Measurements from ENCODE around the gene NTNG1. TPM values are rescaled to one million over a fixed set of nuclear protein-coding genes. Genes with fewer than 3 reads are reported as not detected.

NTNG1 gene
- total RNA-seq, 1 donor from 2014 or later, result 9.6 TPM

- intact Hi-C loops (cut with DNase I), result no loop called here
- DNase-seq (no peak), ATAC-seq (no peak)
- H3K4me3 ChIP-seq, result no peak overlapping the region
- H3K27me3 ChIP-seq (ENCODE audit: low read depth), result no peaks in the 10 kb centered on the region
- no peaks in the 10 kb centered on the region for H3K4me1 ChIP-seq
- no peak for TF ChIP-seq CTCF (IDR thresholded peaks at IDR 0.05)
- no peaks in the 10 kb centered on the region for H3K36me3 ChIP-seq
- H3K27ac ChIP-seq, result no peak overlapping the region
- no peaks in the 10 kb centered on the region for H3K9me3 ChIP-seq
These were observed 31.8 kb downstream of the NTNG1 start for GRCh38 chr1:107172450-107173170.

GRCh38 chr1:107175102-107175909 is 34.5 kb downstream of the NTNG1 start:
- Histone ChIP-seq H3K27ac (no peak overlapping the region), H3K4me3 (no peak overlapping the region), H3K4me1 (no peaks in the 10 kb centered on the region), H3K27me3 (ENCODE audit: low read depth) (peaks cover 8% of the 10 kb centered on the region), H3K9me3 (no peaks in the 10 kb centered on the region), H3K36me3 (no peaks in the 10 kb centered on the region)
- no peak for ATAC-seq
- TF ChIP-seq CTCF (IDR thresholded peaks at IDR 0.05), result no peak
- intact Hi-C loops (cut with DNase I), result no loop called here
- no peak for DNase-seq

- no peak for DNase-seq
- TF ChIP-seq CTCF (IDR thresholded peaks at IDR 0.05), result no peak
- no peak overlapping the region for H3K27ac ChIP-seq
- peaks cover 8% of the 10 kb centered on the region for H3K27me3 ChIP-seq (ENCODE audit: low read depth)
- H3K4me3 ChIP-seq, result no peak overlapping the region
- ATAC-seq, result peak in 1 of 2 donors; percentile 46
- intact Hi-C loops (cut with DNase I), result no loop called here
- no peaks in the 10 kb centered on the region for H3K36me3 ChIP-seq
- no peaks in the 10 kb centered on the region for H3K4me1 ChIP-seq
- no peaks in the 10 kb centered on the region for H3K9me3 ChIP-seq
These were observed 40.6 kb downstream of the NTNG1 start for GRCh38 chr1:107181253-107181969.

GRCh38 chr1:107183011-107183410 is 42.2 kb downstream of the NTNG1 start:
- no peaks in the 10 kb centered on the region for H3K4me1 ChIP-seq
- no peaks in the 10 kb centered on the region for H3K9me3 ChIP-seq
- no peak for ATAC-seq
- intact Hi-C loops (cut with DNase I), result no loop called here
- no peak overlapping the region for H3K27ac ChIP-seq
- TF ChIP-seq CTCF (IDR thresholded peaks at IDR 0.05), result no peak
- DNase-seq, result no peak
- no peak overlapping the region for H3K4me3 ChIP-seq
- no peaks in the 10 kb centered on the region for H3K36me3 ChIP-seq
- H3K27me3 ChIP-seq (ENCODE audit: low read depth), result peaks cover 8% of the 10 kb centered on the region

- ATAC-seq (no peak), DNase-seq (no peak)
- H3K9me3 ChIP-seq, result no peaks in the 10 kb centered on the region
- intact Hi-C loops (cut with DNase I), result no loop called here
- no peaks in the 10 kb centered on the region for H3K36me3 ChIP-seq
- H3K27me3 ChIP-seq (ENCODE audit: low read depth), result no peaks in the 10 kb centered on the region
- H3K4me1 ChIP-seq, result no peaks in the 10 kb centered on the region
- no peak for TF ChIP-seq CTCF (IDR thresholded peaks at IDR 0.05)
- no peak overlapping the region for H3K4me3 ChIP-seq
- no peak overlapping the region for H3K27ac ChIP-seq
These were observed 44.0 kb downstream of the NTNG1 start for GRCh38 chr1:107184888-107185287.
